ENCODE results near the gene XIRP1. TPM values are rescaled to one million over a fixed set of nuclear protein-coding genes. Genes with fewer than 3 reads are reported as not detected.
"Not testable (repeated sequence)": the region's sequence is repeated elsewhere in the genome, so short reads cannot be mapped to it uniquely, and the experiment has no call there.

XIRP1 gene
- total and polyA plus RNA-seq, 3 donors from 2014 or later: 0.24 to 2.8 (median 0.37) TPM

DNA sequence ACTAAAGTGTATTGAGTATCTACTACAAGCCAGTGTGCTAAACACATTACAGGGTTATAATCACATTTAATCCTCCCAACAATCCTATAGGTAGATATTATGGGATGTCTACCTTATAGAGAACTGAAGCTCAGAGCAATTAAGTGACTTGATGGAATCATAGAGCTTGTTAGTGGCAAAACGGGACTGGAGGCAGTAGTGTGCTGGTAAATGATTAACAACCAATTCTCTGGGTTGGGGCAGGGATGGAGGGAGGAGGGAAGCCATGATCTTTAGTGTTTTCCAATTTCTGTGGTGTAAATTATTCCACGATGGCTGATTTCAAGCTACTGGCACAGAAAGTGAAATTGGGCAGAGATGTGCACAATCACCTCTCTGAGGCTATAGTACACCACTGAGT, 20.5 kb downstream of the XIRP1 start:
- 75 to 87% methylated on average over 2 of the region's 2 CpGs for WGBS, 2 donors

DNA sequence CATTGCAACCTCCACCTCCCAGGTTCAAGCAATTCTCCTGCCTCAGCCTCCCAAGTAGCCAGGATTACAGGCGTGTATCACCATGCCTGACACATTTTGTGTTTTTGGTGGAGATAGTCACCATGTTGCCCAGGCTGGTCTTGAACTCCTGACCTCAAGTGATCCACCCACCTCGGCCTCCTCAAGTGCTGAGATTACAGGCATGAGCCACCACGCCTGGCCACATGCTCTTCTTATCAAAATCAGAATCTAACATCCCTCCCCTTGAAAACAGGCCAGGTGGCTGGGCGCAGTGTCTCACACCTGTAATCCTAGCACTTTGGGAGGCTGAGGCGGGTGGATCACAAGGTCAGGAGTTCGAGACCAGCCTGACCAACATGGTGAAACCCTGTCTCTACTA, 21.5 kb downstream of the XIRP1 start:
- DNase-seq; intact Hi-C loops (cut with DNase I; ENCODE audit: low total_unique reads); H3K36me3 ChIP-seq (ENCODE audit: low read depth, missing control alignments); H3K27ac ChIP-seq; H3K9me3 ChIP-seq; H3K27me3 ChIP-seq; H3K4me1 ChIP-seq; H3K4me3 ChIP-seq: not testable (repeated sequence)
- 89 to 90% methylated on average over 6 of the region's 6 CpGs for WGBS, 2 donors

More for the DNA sequence above, 20.5 kb downstream of the XIRP1 start:
- Histone ChIP-seq H3K4me3 (no peak overlapping the region), H3K36me3 (ENCODE audit: low read depth, missing control alignments) (no peaks in the 10 kb centered on the region), H3K9me3 (no peaks in the 10 kb centered on the region), H3K27me3 (no peaks in the 10 kb centered on the region), H3K27ac (no peak overlapping the region), H3K4me1 (no peaks in the 10 kb centered on the region)
- no peak for DNase-seq
- TF ChIP-seq, protein P1, sequence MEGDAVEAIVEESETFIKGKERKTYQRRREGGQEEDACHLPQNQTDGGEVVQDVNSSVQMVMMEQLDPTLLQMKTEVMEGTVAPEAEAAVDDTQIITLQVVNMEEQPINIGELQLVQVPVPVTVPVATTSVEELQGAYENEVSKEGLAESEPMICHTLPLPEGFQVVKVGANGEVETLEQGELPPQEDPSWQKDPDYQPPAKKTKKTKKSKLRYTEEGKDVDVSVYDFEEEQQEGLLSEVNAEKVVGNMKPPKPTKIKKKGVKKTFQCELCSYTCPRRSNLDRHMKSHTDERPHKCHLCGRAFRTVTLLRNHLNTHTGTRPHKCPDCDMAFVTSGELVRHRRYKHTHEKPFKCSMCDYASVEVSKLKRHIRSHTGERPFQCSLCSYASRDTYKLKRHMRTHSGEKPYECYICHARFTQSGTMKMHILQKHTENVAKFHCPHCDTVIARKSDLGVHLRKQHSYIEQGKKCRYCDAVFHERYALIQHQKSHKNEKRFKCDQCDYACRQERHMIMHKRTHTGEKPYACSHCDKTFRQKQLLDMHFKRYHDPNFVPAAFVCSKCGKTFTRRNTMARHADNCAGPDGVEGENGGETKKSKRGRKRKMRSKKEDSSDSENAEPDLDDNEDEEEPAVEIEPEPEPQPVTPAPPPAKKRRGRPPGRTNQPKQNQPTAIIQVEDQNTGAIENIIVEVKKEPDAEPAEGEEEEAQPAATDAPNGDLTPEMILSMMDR (IDR thresholded peaks at IDR 0.05): no peak
- TF ChIP-seq POLR2A (IDR thresholded peaks at IDR 0.05): no peak
- intact Hi-C loops (cut with DNase I; ENCODE audit: low total_unique reads): no loop called here

DNA sequence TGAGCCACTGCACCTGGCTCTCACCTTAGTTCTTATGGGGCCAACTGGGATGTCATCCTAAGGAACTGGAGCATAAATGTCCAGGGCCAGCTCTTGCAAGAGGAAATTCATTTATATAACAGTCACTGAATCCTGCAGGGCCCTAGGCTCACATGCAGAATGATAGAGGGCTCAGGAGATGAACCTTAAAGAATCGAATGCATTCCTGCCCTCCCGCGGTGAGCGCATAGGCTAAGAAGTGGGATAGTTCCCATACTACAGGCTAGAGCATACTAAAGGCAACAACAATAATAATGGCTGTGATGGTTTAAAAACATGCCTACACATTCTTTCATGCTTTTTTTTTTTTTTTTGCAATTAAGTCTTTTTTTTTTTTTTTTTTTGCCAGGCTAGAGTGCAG, 21.9 kb downstream of the XIRP1 start:
- H3K4me3 ChIP-seq: no peak overlapping the region
- no peaks in the 10 kb centered on the region for H3K27me3 ChIP-seq
- no peak overlapping the region for H3K27ac ChIP-seq
- no peaks in the 10 kb centered on the region for H3K9me3 ChIP-seq
- H3K4me1 ChIP-seq: no peaks in the 10 kb centered on the region
- intact Hi-C loops (cut with DNase I; ENCODE audit: low total_unique reads): no loop called here
- TF ChIP-seq, protein P1 (IDR thresholded peaks at IDR 0.05): no peak
- TF ChIP-seq POLR2A (IDR thresholded peaks at IDR 0.05): no peak
- DNase-seq: no peak
- no peaks in the 10 kb centered on the region for H3K36me3 ChIP-seq (ENCODE audit: low read depth, missing control alignments)
- 81 to 83% methylated on average over 4 of the region's 4 CpGs for WGBS, 2 donors

DNA sequence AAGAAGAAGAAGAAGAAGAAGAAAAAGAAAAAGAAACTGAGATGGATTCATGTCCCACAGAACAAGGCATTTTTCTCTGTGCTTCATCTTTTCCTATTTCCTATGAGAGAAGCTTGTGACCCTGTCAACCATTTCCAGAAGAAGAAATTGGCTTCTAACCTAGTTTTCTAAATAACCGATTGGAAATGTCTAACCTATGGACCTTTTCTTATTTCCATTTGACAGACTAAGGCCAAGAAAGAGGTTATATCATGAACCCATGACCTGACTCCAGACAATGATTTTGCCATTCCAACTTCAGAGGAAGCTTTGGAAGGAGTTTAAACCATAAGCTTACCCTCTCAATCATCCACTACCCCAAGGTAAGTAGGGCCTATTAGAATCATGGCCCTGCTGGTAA, 22.7 kb downstream of the XIRP1 start:
- intact Hi-C loops (cut with DNase I; ENCODE audit: low total_unique reads): no loop called here
- H3K27ac ChIP-seq: no peak overlapping the region
- no peak for DNase-seq
- TF ChIP-seq, protein P1 (IDR thresholded peaks at IDR 0.05): no peak
- TF ChIP-seq POLR2A (IDR thresholded peaks at IDR 0.05): no peak
- no peaks in the 10 kb centered on the region for H3K4me1 ChIP-seq
- no peaks in the 10 kb centered on the region for H3K9me3 ChIP-seq
- H3K27me3 ChIP-seq: no peaks in the 10 kb centered on the region
- WGBS, 2 donors: 84 to 85% methylated on average over 1 of the region's 1 CpG
- H3K4me3 ChIP-seq: no peak overlapping the region
- no peaks in the 10 kb centered on the region for H3K36me3 ChIP-seq (ENCODE audit: low read depth, missing control alignments)

DNA sequence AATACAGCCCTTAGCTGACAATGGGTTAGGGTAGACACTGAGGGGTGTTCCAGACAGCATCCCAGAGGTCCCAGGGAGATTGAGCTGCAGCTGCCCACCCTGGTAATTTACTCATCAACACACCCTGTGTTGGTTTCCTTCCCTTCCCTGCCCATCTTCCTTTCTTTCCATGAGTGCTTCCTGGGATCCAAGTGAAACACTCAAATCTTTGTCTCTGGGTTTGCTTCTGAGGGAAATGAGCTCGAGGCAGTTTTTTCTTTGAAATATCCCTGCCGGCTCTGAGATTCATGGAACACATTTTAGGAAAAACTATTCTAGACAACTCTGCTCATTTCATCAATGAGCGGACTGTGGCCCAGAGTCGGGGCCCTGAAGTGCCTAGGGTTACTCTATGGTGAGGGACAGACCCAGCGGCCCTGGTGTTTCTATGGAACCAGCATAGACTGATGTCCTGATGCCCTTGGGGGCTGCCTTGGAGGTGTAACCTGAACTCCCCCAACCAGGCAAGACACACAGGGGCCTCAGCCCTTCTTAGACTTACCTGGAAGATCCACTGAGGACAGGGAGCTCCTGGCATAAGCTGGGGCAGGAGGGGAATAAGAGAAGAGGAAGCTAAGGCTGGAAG, 24.1 kb downstream of the XIRP1 start:
- WGBS, 2 donors: 91 to 95% methylated on average over 5 of the region's 5 CpGs
- Histone ChIP-seq H3K4me1 (no peaks in the 10 kb centered on the region), H3K36me3 (ENCODE audit: low read depth, missing control alignments) (no peaks in the 10 kb centered on the region), H3K9me3 (no peaks in the 10 kb centered on the region), H3K27me3 (no peaks in the 10 kb centered on the region), H3K27ac (no peak overlapping the region), H3K4me3 (no peak overlapping the region)
- TF ChIP-seq, protein P1 (IDR thresholded peaks at IDR 0.05): no peak
- no peak for TF ChIP-seq POLR2A (IDR thresholded peaks at IDR 0.05)
- DNase-seq: no peak
- intact Hi-C loops (cut with DNase I; ENCODE audit: low total_unique reads): no loop called here
